GM18507 (cell line): ENCODE data around the gene PEDS1.
"Not testable (repeated sequence)": the region's sequence is repeated elsewhere in the genome, so short reads cannot be mapped to it uniquely, and the experiment has no call there.

Experiments used
- DNase-seq: peaks from one replicate; pipeline ENCODE4 v3.0.0; 2011; ENCODE audit warnings: low read depth; ENCODE audit not compliant: insufficient read length; ENCODE audit errors: extremely low spot score
- FAIRE-seq: peaks from 2 replicates; lab custom pipeline; 2011; peaks lifted over from hg19 to GRCh38; lab: Jason Lieb, UNC

Gene PEDS1

GRCh38 chr20:50191065-50191543, 37.6 kb upstream of the PEDS1 start:
- DNase-seq (no peak), FAIRE-seq (no peak)

GRCh38 chr20:50190251-50191064, 36.9 kb upstream of the PEDS1 start, which contains the start of gene CEBPB:
Gene CEBPB, plus strand, starts transcription at chr20:50190830. Its CDS starts 204 bp downstream, at chr20:50191034.
- FAIRE-seq (no peak), DNase-seq (no peak)

- FAIRE-seq: no peak
- DNase-seq: no peak
Measured at GRCh38 chr20:50189681-50190250, 36.2 kb upstream of the PEDS1 start.

- no peak for DNase-seq
- FAIRE-seq: no peak
Measured at GRCh38 chr20:50188879-50189680, 35.6 kb upstream of the PEDS1 start.

GRCh38 chr20:50188287-50188688, 34.8 kb upstream of the PEDS1 start:
- no peak for DNase-seq
- FAIRE-seq: no peak

GRCh38 chr20:50187403-50188051, 34.0 kb upstream of the PEDS1 start:
- FAIRE-seq (no peak), DNase-seq (no peak)

GRCh38 chr20:50186987-50187402, 33.5 kb upstream of the PEDS1 start:
- FAIRE-seq: no peak
- no peak for DNase-seq

- FAIRE-seq (peak; percentile 59), DNase-seq (no peak)
Measured at GRCh38 chr20:50186151-50186885, 32.8 kb upstream of the PEDS1 start.

GRCh38 chr20:50185426-50185825, 31.9 kb upstream of the PEDS1 start:
- DNase-seq: no peak
- no peak for FAIRE-seq

GRCh38 chr20:50182346-50182745, 28.8 kb upstream of the PEDS1 start:
- DNase-seq (no peak), FAIRE-seq (no peak)

GRCh38 chr20:50181344-50181743, 27.8 kb upstream of the PEDS1 start:
- DNase-seq (no peak), FAIRE-seq (no peak)

- not testable (repeated sequence) for DNase-seq, FAIRE-seq
Measured at GRCh38 chr20:50178672-50179071, 25.1 kb upstream of the PEDS1 start.

- FAIRE-seq: no peak
- no peak for DNase-seq
Measured at GRCh38 chr20:50175938-50176933, 22.7 kb upstream of the PEDS1 start.

- FAIRE-seq (no peak), DNase-seq (no peak)
Measured at GRCh38 chr20:50174456-50174855, 20.9 kb upstream of the PEDS1 start.

GRCh38 chr20:50172347-50173013, 19.0 kb upstream of the PEDS1 start:
- no peak for DNase-seq
- no peak for FAIRE-seq

- no peak for DNase-seq
- FAIRE-seq: no peak
Measured at GRCh38 chr20:50170549-50171220, 17.2 kb upstream of the PEDS1 start.

- FAIRE-seq (peak; percentile 73), DNase-seq (no peak)
Measured at GRCh38 chr20:50169329-50169823, 15.9 kb upstream of the PEDS1 start.
